B cell (primary cell): Measurements from ENCODE around the gene LALBA. TPM values are rescaled to one million over a fixed set of nuclear protein-coding genes. Genes with fewer than 3 reads are reported as not detected.

Source experiments
- ATAC-seq: fragments of 200-7000 bp; cut with Tn5 transposase; one replicate; pipeline ENCODE4 v1.10.0; 2021; ENCODE audit warnings: low read depth, mild to moderate bottlenecking, moderate number of reproducible peaks, moderate library complexity
- CTCF ChIA-PET: fragments of 350-600 bp; sonication (Branson Sonifier 250); formaldehyde crosslinking; loops from one replicate; lab custom pipeline; 2021; ENCODE audit warnings: antibody characterized with exemption, inconsistent platforms; lab: Charles Lee
- POLR2A ChIA-PET: fragments of 350-600 bp; sonication (Branson Sonifier 250); formaldehyde crosslinking; loops from one replicate; lab custom pipeline; 2021; ENCODE audit warnings: antibody characterized with exemption; lab: Charles Lee
- DNase-seq: peaks from one replicate; pipeline ENCODE4 v3.0.0; 2013
- H2AFZ ChIP-seq: 2 replicates; pipeline ENCODE4 v1.6.1; 2012; ENCODE audit warnings: mild to moderate bottlenecking, low read depth, low read length; ENCODE audit not compliant: insufficient read depth, poor library complexity, severe bottlenecking
- H3K27ac ChIP-seq, 2 donors: 1 replicate in 1 of 2; 2 replicates in 1 of 2; pipeline ENCODE4 v1.5.1; 2012 to 2013; ENCODE audit warnings: low read length in 2 of 2, mild to moderate bottlenecking in 2 of 2, moderate library complexity in 1 of 2
- H3K27me3 ChIP-seq, 4 experiments: fragments of 200-600 bp in 1 of 4; sonication (generic) in 1 of 4; replicated peaks in 1 of 4; 1 replicate in 2 of 4; 2 replicates in 2 of 4; pipeline versions ENCODE4 v1.6.1 to v1.7.0; 2013 to 2016; ENCODE audit warnings: low read length in 3 of 4, mild to moderate bottlenecking in 2 of 4, mixed read lengths in 1 of 4, moderate library complexity in 1 of 4; ENCODE audit not compliant: insufficient read depth in 4 of 4, control insufficient read depth in 3 of 4; ENCODE audit errors: control extremely low read depth in 1 of 4
- H3K36me3 ChIP-seq, 2 experiments: replicated peaks in 1 of 2; 1 replicate in 1 of 2; 2 replicates in 1 of 2; pipeline versions ENCODE4 v1.6.1 to v1.7.1; 2013; ENCODE audit warnings: low read length in 1 of 2; ENCODE audit not compliant: insufficient read depth in 2 of 2, control insufficient read depth in 1 of 2; ENCODE audit errors: control extremely low read depth in 1 of 2, extremely low read depth in 1 of 2
- H3K4me1 ChIP-seq, 2 donors: fragments of 200-600 bp in 1 of 2; sonication (generic) in 1 of 2; 1 replicate in 1 of 2; 2 replicates in 1 of 2; pipeline versions ENCODE4 v1.5.1 to v1.6.1; 2013 to 2017; ENCODE audit warnings: low read length in 2 of 2; ENCODE audit not compliant: control insufficient read depth in 2 of 2, insufficient read depth in 2 of 2
- H3K4me2 ChIP-seq: replicated peaks from 2 replicates; pipeline ENCODE3; 2012; ENCODE audit warnings: mild to moderate bottlenecking, low read depth, low read length; ENCODE audit not compliant: poor library complexity, severe bottlenecking
- H3K4me3 ChIP-seq, 5 experiments: fragments of 200-600 bp in 1 of 5; sonication (generic) in 1 of 5; 1 replicate in 3 of 5; 2 replicates in 2 of 5; pipeline versions ENCODE4 v1.5.1 to v1.7.0; 2011 to 2016; ENCODE audit warnings: low read length in 4 of 5, mild to moderate bottlenecking in 4 of 5, low read depth in 2 of 5, control low read depth in 1 of 5, moderate library complexity in 1 of 5; ENCODE audit not compliant: insufficient read depth in 1 of 5; ENCODE audit errors: control extremely low read depth in 1 of 5, extremely low read depth in 1 of 5
- H3K79me2 ChIP-seq: fragments of 200-600 bp; sonication (generic); one replicate; pipeline ENCODE4 v1.6.0; 2016; ENCODE audit warnings: low read length; ENCODE audit not compliant: control insufficient read depth, insufficient read depth
- H3K9ac ChIP-seq: fragments of 200-600 bp; sonication (generic); 2 replicates; pipeline ENCODE4 v1.6.1; 2017; ENCODE audit warnings: mild to moderate bottlenecking, low read length, moderate library complexity
- H3K9me3 ChIP-seq, 3 donors: one replicate each; pipeline versions ENCODE4 v1.6.1 to v1.7.1; 2013; ENCODE audit warnings: low read length in 2 of 3; ENCODE audit not compliant: control insufficient read depth in 2 of 3, insufficient read depth in 1 of 3; ENCODE audit errors: control extremely low read depth in 1 of 3
- H4K20me1 ChIP-seq: 2 replicates; pipeline ENCODE4 v1.6.0; 2012; ENCODE audit warnings: mild to moderate bottlenecking, low read length; ENCODE audit not compliant: insufficient read depth, control insufficient read depth, poor library complexity, severe bottlenecking
- H3K27ac Mint-ChIP-seq: one replicate; pipeline ENCODE4 v1.8.0; 2021; ENCODE audit warnings: mixed read lengths
- H3K27me3 Mint-ChIP-seq: one replicate; pipeline ENCODE4 v1.8.0; 2021; ENCODE audit warnings: mixed read lengths
- H3K4me1 Mint-ChIP-seq: one replicate; pipeline ENCODE4 v1.8.0; 2021; ENCODE audit warnings: mixed read lengths
- H3K4me3 Mint-ChIP-seq: one replicate; pipeline ENCODE4 v1.8.0; 2021; ENCODE audit warnings: mixed read lengths
- H3K9me3 Mint-ChIP-seq: one replicate; pipeline ENCODE4 v1.8.0; 2022; ENCODE audit warnings: mixed read lengths; ENCODE audit not compliant: insufficient read depth
- EZH2 ChIP-seq: IDR thresholded peaks from 2 replicates; pipeline ENCODE4 v1.6.1; 2012; ENCODE audit warnings: borderline replicate concordance, low read depth, mild to moderate bottlenecking, moderate library complexity, low read length; ENCODE audit not compliant: insufficient read depth, poor library complexity, severe bottlenecking
- WGBS: methylation state at CpG from one replicate; pipeline ENCODE4 v1.1.5; 2013; ENCODE audit warnings: missing lambda C conversion rate; ENCODE audit not compliant: insufficient coverage; 5-methylcytosine and 5-hydroxymethylcytosine counted together
- intact Hi-C: fragments of 100-400 bp; cut with micrococcal nuclease; formaldehyde crosslinking; loops from one replicate; pipeline ENCODE4 v1.10.0; 2022
- polyA minus RNA-seq: library from RNA; depleted of rRNA, polyadenylated mRNA; stranded (reverse); fragments of >200 nt; gene quantifications from 2 replicates; pipeline ENCODE4 v1.2.3, GENCODE V29; 2012
- polyA plus RNA-seq: library from polyadenylated mRNA; depleted of rRNA; stranded (reverse); fragments of >200 nt; gene quantifications from 2 replicates; pipeline ENCODE4 v1.2.3, GENCODE V29; 2012
- total RNA-seq, 2 donors: library from RNA; stranded (reverse); fragments of 120-200 nt in 1 of 2; gene quantifications; 1 replicate in 1 of 2; 2 replicates in 1 of 2; pipeline versions ENCODE4 v1.2.3 to v1.2.4, GENCODE V29; 2013 to 2022
- TF ChIP-seq, protein P1 (sequence below): fragments of 200-600 bp; IDR thresholded peaks from one replicate; pipeline ENCODE4 v1.8.0; 2022; ENCODE audit warnings: antibody characterized with exemption, mild to moderate bottlenecking

LALBA gene
- not detected in 2 replicates for total RNA-seq
- not detected for total RNA-seq (2013)
- not detected in 2 replicates for polyA plus RNA-seq
- not detected in 2 replicates for polyA minus RNA-seq

DNA sequence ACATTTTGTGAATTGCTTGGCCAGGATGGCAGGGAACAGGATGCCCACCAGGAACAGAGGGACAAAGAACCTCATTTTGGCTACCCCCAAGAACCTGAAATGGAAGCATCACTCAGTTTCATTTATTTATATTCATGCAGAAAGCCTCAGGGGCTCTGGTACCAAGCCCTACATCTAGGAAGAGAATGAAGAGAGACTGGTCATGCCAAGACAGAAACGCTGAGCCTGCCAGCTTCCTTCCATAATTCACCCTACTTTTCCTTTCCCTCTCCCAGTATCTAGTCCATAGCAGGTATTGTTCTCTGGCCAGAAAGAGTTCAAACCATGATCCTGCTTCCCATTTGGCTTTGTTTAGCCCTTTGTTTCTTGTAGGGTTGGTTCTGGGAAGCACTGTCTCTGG is at the start of gene LALBA:
LALBA (minus strand) TSS at position 101 of the 400 bp plus-strand sequence; CDS start at position 75, 26 bp downstream.
- Mint-ChIP-seq H3K4me1 (no peaks in the 10 kb centered on the region), H3K9me3 (no peaks in the 10 kb centered on the region), H3K27me3 (peaks cover 29% of the 10 kb centered on the region), H3K4me3 (no peak within 1 kb of the TSS), H3K27ac (no peak within 1 kb of the TSS)
- H3K4me2 ChIP-seq = no peak within 1 kb of the TSS
- H4K20me1 ChIP-seq = no peaks in the 10 kb centered on the region
- CTCF ChIA-PET = no interaction called here
- POLR2A ChIA-PET = no interaction called here
- peaks cover 0 to 7% (median 2%) of the 10 kb centered on the region in 4 experiments for H3K27me3 ChIP-seq
- no peak within 1 kb of the TSS for H2AFZ ChIP-seq
- no peaks in the 10 kb centered on the region for H3K4me1 ChIP-seq
- no CpG with 5 or more reads among the region's 1 CpG for WGBS
- intact Hi-C loops = no loop called here
- no peak for ATAC-seq
- H3K4me3 ChIP-seq = no peak within 1 kb of the TSS
- H3K9me3 ChIP-seq = no peaks in the 10 kb centered on the region
- DNase-seq = no peak
- no peak within 1 kb of the TSS for H3K27ac ChIP-seq
- no peak for TF ChIP-seq EZH2
- TF ChIP-seq, protein P1, sequence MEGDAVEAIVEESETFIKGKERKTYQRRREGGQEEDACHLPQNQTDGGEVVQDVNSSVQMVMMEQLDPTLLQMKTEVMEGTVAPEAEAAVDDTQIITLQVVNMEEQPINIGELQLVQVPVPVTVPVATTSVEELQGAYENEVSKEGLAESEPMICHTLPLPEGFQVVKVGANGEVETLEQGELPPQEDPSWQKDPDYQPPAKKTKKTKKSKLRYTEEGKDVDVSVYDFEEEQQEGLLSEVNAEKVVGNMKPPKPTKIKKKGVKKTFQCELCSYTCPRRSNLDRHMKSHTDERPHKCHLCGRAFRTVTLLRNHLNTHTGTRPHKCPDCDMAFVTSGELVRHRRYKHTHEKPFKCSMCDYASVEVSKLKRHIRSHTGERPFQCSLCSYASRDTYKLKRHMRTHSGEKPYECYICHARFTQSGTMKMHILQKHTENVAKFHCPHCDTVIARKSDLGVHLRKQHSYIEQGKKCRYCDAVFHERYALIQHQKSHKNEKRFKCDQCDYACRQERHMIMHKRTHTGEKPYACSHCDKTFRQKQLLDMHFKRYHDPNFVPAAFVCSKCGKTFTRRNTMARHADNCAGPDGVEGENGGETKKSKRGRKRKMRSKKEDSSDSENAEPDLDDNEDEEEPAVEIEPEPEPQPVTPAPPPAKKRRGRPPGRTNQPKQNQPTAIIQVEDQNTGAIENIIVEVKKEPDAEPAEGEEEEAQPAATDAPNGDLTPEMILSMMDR = no peak
- H3K36me3 ChIP-seq = no peaks in the 10 kb centered on the region
- H3K79me2 ChIP-seq = no peaks in the 10 kb centered on the region
- no peak within 1 kb of the TSS for H3K9ac ChIP-seq

DNA sequence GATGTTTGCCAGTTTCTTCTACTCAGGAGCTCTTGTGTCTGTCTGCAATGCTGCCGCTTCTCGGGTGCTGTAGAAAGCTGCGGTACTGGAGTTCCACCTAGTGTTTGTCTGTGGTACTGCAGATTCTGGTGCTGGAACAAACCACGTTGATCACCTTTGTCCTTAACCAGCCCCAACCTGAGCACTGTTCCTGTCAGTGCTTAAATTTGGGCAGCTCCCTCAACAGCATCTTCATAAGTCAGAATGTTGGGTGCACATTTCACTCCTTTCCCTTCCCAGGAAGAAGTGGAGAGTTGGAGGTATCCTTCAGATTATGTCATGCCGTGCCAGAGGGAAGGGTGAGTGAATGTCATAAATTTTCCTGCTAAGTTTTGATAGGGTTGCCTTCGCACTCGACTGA is 48.7 kb upstream of the LALBA start:
- Histone ChIP-seq H3K27ac (no peak overlapping the region), H3K27me3 (peaks cover 0 to 11% (median 8%) of the 10 kb centered on the region in 4 experiments), H2AFZ (peak overlapping the region; percentile 11), H3K9me3 (peaks cover 0 to 9% (median 7%) of the 10 kb centered on the region in 3 donors), H3K4me2 (no peak overlapping the region), H3K4me1 (no peaks in the 10 kb centered on the region), H3K4me3 (no peak overlapping the region), H4K20me1 (no peaks in the 10 kb centered on the region), H3K36me3 (no peaks in the 10 kb centered on the region), H3K79me2 (no peaks in the 10 kb centered on the region), H3K9ac (no peak overlapping the region)
- peak; percentile 79 for DNase-seq
- H3K27ac Mint-ChIP-seq = no peak overlapping the region
- CTCF ChIA-PET = interaction anchor here (0.6 to 2.1 kb wide), 33 partner anchors 9 to 715 kb away, joined by 3 to 12 read pairs (median 4); partner anchors contain the start of genes SENP1 and ZNF641
- POLR2A ChIA-PET = no interaction called here
- TF ChIP-seq, protein P1 = peak; percentile 97
- no peak for TF ChIP-seq EZH2
- intact Hi-C loops = no loop called here
- peaks cover 3% of the 10 kb centered on the region for H3K9me3 Mint-ChIP-seq
- H3K4me1 Mint-ChIP-seq = no peaks in the 10 kb centered on the region
- peaks cover 45% of the 10 kb centered on the region for H3K27me3 Mint-ChIP-seq
- H3K4me3 Mint-ChIP-seq = no peak overlapping the region
- ATAC-seq = peak; percentile 90
- WGBS = 20% methylated on average over 7 of the region's 7 CpGs
